AG09309 (cell line): Measurements from ENCODE around the gene PBX2.
A peak's percentile ranks its signal among the peaks of the same experiment; 100 is the strongest.

Source experiments
- DNase-seq: peaks from one replicate; pipeline ENCODE4 v3.0.0-alpha.2; 2010; ENCODE audit warnings: low read depth
- H3K4me3 ChIP-seq: 2 replicates; pipeline ENCODE4 v1.5.1; 2011; ENCODE audit warnings: mild to moderate bottlenecking, low read depth, low read length, moderate library complexity; ENCODE audit not compliant: control insufficient read depth
- CTCF ChIP-seq: IDR thresholded peaks from 2 replicates; pipeline ENCODE4 v1.5.1; 2011; ENCODE audit warnings: mild to moderate bottlenecking, low read depth, low read length, inconsistent platforms; ENCODE audit not compliant: insufficient read depth, control insufficient read depth; ENCODE audit errors: missing control alignments

Gene PBX2, protein sequence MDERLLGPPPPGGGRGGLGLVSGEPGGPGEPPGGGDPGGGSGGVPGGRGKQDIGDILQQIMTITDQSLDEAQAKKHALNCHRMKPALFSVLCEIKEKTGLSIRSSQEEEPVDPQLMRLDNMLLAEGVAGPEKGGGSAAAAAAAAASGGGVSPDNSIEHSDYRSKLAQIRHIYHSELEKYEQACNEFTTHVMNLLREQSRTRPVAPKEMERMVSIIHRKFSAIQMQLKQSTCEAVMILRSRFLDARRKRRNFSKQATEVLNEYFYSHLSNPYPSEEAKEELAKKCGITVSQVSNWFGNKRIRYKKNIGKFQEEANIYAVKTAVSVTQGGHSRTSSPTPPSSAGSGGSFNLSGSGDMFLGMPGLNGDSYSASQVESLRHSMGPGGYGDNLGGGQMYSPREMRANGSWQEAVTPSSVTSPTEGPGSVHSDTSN

DNA sequence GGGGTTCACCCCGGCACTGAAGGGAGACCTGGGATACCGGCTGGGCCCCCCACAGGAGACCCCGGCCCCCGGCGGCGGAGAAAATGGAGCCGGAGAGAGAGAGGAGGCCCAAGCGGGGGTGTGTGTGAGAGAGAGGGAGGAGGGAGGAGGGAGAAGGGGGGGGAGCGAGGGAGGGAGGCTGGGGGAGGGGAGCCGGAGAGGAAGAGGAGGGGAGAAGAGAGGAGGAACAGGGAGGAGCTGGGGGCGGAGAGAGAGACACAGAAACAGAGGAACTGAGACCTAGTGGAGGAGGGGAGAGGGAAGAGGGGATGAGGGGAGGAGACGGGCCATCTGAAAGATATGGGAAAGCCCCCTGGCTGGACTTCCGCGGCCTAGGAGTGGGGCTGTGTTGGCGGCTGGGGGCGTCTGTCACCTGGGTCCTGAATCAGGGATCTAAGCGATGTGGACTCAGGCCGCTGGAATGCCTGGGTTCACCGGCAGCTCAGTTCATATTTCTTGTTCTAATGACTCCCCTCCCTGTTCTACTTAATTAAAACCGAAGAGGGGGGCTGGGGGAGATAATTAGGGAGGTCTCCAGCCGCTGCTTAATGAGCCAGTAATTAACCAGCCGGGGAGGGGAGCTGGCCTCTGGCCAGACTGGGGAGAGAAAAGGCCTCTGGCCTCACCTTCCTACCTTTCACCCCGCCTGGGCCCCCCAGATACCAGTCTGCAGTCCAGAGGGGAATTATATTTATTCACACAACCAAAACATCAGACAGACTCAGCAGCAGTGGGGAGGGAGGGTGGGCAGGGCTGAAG, at the start of gene PBX2:
PBX2 (minus strand) TSS at position 149 of the 798 bp plus-strand sequence. CDS start 287 bp downstream, outside the sequence.
- peak within 1 kb of the TSS; percentile 70 for H3K4me3 ChIP-seq
- no peak for TF ChIP-seq CTCF
- DNase-seq = peak; percentile 67

DNA sequence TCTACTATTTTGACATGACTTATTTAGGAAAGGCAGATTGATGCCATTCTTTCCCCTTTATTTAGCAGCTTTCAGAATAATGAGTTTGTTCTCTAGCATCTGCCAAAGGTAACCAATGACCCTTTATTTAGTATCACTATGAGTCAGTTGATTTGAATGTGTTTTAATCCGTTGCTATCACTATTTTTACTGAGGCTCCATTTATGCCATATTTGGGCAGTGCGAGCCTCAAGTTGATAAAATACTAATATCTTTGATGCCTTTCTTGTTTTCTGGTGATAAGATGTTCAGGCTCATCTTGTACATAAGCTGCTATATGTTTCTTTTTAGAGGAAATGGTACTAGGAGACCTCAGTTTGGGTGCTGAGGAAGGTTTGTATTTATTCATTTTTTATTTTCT, 49.5 kb upstream of the PBX2 start:
- no peak for TF ChIP-seq CTCF
- no peak overlapping the region for H3K4me3 ChIP-seq
- no peak for DNase-seq

- TF ChIP-seq CTCF = no peak
- no peak overlapping the region for H3K4me3 ChIP-seq
- DNase-seq = no peak
These were observed 44.9 kb upstream of the PBX2 start for GRCh38 chr6:32234934-32235333.

DNA sequence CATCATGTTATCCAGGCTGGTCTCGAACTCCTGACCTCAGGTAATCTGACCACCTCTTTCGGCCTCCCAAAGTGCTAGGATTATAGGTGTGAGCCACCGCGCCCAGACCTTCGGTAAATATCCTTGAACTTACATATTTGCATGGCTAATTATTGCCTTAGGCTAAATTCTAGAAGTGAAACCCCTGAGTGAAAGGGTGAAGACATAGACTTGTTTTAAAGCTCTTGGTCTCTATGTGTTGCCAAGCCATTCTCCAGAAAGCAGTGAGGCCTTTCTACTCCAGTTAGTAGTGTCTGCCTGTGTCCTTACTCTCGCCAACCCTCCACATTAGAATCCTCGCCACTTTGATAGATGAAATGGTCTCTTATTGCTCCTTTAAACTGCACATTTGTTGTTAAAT, 36.4 kb upstream of the PBX2 start:
- no peak for DNase-seq
- no peak for TF ChIP-seq CTCF
- no peak overlapping the region for H3K4me3 ChIP-seq

DNA sequence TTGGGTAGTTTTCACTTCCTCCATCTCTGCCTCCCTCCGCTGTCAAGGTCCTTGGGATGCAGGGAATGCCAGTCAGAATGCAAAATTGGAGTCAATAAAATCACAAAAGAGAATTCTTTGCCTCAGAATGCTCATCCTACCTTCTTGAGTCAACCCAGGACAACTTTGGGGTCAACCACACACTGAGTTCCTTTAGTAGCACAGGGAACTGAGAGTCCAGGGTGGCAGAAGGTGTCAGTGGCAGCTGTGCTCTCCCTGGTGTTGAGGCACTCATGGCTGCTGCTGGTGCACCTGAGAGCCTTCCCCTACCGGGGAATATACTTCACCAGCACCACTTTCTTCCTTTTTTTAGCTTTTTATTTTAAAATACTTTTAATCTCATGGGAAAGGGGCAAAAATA, 34.7 kb upstream of the PBX2 start:
- DNase-seq = no peak
- no peak for TF ChIP-seq CTCF
- H3K4me3 ChIP-seq = no peak overlapping the region

DNA sequence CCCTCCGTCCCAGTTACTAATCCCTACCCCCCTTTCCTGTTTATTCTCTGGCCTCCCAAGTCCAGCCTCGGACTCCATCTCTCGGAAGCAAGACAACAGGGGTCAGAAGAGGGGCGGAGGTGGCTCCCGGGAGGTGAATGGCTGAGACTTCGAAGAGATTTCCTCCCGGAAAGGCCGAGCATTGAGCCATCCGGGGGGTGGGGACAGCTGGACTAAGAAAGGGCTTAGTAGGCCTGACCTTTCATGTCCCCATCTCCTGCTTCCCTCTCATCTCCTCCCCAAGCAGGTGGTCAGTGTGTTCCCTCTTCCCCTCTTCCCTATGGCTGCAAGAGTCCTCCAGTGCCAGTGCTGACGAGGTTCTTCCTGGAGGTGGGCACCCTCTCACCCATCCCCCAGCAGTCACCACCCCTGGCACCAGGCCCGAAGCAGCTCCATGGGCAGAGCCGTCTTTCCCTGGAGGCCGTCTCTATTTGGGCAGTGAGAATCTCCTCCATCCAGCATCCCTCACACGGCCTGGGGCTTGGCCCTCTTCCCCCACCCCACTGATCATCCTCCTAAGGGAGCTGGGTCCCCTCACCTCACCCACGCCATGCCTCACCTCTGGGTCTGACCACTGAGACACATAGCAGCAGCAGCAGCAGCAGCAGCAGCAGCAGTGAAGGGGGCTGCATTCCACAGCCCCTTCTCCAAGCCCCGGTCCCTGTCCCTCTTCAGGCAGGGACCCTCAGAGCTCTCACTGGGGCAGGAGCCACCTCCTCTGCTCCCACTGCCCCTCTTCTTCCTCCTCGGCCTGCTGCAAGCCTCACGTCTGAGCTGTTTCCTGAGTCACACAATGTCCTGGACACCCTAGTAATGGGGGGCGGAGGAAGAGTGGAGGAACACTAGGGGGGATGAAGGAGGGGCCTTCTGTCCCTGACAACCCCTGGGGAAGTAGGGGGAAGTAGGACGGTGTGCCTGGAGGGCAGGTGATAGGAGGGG, 33.5 kb upstream of the PBX2 start, which contains the start of gene NOTCH4:
NOTCH4 (minus strand) TSS at position 810 of the 978 bp plus-strand sequence; CDS start at position 671, 139 bp downstream.
- H3K4me3 ChIP-seq = no peak within 1 kb of the TSS
- no peak for DNase-seq
- no peak for TF ChIP-seq CTCF
